ENCODE results near the gene HOXC9. TPM values are rescaled to one million over a fixed set of nuclear protein-coding genes. Genes with fewer than 3 reads are reported as not detected.

The HOXC9 gene
- total and polyA plus RNA-seq, 4 donors, result 0.38 to 9.0 (median 2.6) TPM; not detected in 1

DNA sequence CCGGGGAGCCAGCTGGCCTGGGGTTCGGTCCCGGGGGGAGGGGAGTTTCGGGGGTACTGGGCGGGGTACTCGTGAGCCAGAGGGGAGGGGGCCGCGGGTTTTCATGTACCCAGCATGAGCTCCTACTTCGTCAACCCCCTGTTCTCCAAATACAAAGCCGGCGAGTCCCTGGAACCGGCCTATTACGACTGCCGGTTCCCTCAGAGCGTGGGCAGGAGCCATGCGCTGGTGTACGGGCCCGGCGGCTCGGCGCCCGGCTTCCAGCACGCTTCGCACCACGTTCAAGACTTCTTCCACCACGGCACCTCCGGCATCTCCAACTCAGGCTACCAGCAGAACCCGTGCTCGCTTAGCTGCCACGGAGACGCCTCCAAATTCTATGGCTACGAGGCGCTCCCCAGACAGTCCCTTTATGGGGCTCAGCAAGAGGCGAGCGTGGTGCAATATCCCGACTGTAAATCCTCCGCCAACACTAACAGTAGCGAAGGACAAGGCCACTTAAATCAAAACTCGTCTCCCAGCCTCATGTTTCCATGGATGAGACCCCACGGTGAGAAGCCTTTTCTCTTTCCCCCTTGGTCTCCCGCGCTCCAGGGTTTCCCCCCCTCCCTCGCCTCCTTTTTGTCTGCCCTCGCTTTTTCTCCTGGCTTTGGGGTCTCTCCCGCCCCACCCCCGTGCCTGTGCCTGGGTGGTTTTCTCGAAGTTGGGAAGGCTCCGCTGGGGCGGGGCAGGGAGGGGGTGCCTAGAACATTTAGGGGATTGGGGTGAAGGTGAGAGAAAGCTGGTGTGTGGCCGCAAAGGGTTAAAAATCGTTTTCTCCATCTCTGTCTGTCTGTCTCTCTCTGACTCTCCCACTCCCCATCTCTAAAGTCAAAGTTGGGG is 9.5 kb downstream of the HOXC9 start:
- no peaks in the 10 kb centered on the region for H3K36me3 ChIP-seq (ENCODE audit: control insufficient read depth in 1 of 2, insufficient read depth in 2 of 2, low read length in 1 of 2)
- no peaks in the 10 kb centered on the region for H3K9me3 ChIP-seq (ENCODE audit: control insufficient read depth, low read length)
- 6% methylated on average over 49 to 51 of the region's 51 CpGs for WGBS, 2 donors
- intact Hi-C loops (cut with DNase I), result loop anchor here in 1 of 2 donors (5.0 kb wide), 1 partner anchor 198 kb away; no protein-coding TSS in a partner anchor
- H3K4me1 ChIP-seq (ENCODE audit: control insufficient read depth in 1 of 2, insufficient read depth in 2 of 2, low read length in 2 of 2), result no peaks in the 10 kb centered on the region
- no peak overlapping the region for H3K27ac ChIP-seq (ENCODE audit: low read depth in 1 of 2, low read length in 2 of 2)
- H3K4me3 ChIP-seq (ENCODE audit: low read length in 2 of 2), result peak overlapping the region; percentile 3 to 36
- DNase-seq, result peak; percentile 59 to 85
- ATAC-seq (ENCODE audit: low FRiP score), result no peak
- H3K27me3 ChIP-seq (ENCODE audit: control insufficient read depth in 1 of 2, insufficient read depth in 2 of 2, low read length in 1 of 2), result no peaks in the 10 kb centered on the region

DNA sequence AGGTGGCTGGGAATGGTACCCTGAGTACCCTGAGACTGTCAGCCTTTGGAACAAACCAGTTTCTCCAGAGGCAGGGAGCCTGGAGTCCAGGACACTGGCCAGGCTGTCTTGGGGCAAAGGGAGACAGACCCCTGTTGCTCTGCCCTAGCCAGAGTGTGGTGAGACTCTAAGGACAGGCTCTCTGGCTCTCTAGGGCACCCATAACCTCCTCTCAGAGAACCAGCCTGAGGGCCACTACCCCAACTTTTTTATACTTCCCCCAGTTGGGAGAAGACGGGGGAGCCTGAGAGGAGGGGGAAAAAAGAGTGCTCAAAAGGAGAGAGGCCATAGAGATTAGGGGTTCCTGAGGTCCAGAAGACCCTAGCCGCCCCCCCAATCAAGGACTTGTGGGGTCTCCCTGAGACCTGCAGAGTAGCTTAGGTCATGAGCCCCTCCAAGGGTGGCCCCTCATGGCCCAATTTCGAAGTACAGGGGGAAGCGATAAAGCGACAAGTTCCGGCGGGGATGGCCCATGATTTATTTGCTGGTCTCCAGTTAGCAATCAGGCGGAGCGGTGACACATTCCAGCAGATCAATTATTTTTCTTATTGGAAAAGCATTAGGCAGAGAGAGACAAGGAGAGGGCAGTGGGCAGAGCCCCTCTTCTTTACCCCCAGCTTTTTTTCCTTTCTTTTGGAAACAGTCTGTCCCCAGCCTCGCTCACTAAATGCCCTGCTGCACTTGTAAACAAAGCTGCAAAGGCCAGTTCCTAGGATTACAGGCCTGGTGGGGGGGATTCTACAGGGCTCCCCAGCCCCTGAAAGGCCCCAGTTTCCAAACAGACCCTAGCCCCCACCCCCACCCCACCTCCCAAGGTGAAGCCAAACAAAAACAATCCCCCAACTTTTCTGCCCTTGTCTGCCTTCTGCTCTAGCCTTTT is 10.4 kb downstream of the HOXC9 start:
- Histone ChIP-seq H3K9me3 (ENCODE audit: control insufficient read depth, low read length) (no peaks in the 10 kb centered on the region), H3K27me3 (ENCODE audit: control insufficient read depth in 1 of 2, insufficient read depth in 2 of 2, low read length in 1 of 2) (no peaks in the 10 kb centered on the region), H3K27ac (ENCODE audit: low read depth in 1 of 2, low read length in 2 of 2) (no peak overlapping the region), H3K36me3 (ENCODE audit: control insufficient read depth in 1 of 2, insufficient read depth in 2 of 2, low read length in 1 of 2) (no peaks in the 10 kb centered on the region), H3K4me1 (ENCODE audit: control insufficient read depth in 1 of 2, insufficient read depth in 2 of 2, low read length in 2 of 2) (no peaks in the 10 kb centered on the region), H3K4me3 (ENCODE audit: low read length in 2 of 2) (no peak overlapping the region)
- intact Hi-C loops (cut with DNase I), result no loop called here
- 59 to 67% methylated on average over 10 of the region's 10 CpGs for whole genome bisulfite sequencing, 2 donors
- ATAC-seq (ENCODE audit: low FRiP score) (no peak), DNase-seq (peak in 1 of 2 donors; percentile 34)

DNA sequence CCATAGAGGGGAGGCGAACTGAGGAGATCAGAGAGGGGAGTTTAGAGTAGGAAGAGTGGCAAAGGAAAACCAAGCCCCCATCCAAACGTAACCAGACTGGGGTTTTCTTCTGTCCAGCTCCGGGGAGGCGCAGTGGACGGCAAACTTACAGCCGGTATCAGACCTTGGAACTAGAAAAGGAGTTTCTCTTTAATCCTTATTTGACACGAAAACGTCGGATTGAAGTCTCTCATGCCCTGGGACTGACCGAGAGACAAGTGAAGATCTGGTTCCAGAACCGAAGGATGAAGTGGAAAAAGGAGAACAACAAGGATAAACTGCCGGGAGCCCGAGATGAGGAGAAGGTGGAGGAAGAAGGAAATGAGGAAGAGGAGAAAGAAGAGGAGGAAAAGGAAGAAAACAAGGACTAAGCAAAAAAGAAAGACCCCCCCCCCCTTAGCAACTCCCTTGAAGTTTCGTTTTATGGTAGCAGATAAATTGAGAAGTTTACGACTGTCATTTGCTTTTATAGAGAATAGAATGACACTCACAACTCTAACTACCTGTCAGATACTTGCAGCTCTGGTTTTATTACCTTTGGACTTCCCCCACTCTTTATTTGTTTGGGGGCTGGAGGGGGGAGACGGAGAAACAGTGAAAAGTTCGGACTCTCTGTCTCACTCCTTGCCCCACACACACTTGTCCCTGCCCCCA is 11.2 kb downstream of the HOXC9 start:
- Histone ChIP-seq H3K4me1 (ENCODE audit: control insufficient read depth in 1 of 2, insufficient read depth in 2 of 2, low read length in 2 of 2) (no peaks in the 10 kb centered on the region), H3K4me3 (ENCODE audit: low read length in 2 of 2) (no peak overlapping the region), H3K36me3 (ENCODE audit: control insufficient read depth in 1 of 2, insufficient read depth in 2 of 2, low read length in 1 of 2) (no peaks in the 10 kb centered on the region), H3K9me3 (ENCODE audit: control insufficient read depth, low read length) (no peaks in the 10 kb centered on the region), H3K27me3 (ENCODE audit: control insufficient read depth in 1 of 2, insufficient read depth in 2 of 2, low read length in 1 of 2) (no peaks in the 10 kb centered on the region), H3K27ac (ENCODE audit: low read depth in 1 of 2, low read length in 2 of 2) (no peak overlapping the region)
- intact Hi-C loops (cut with DNase I), result no loop called here
- 54 to 64% methylated on average over 17 of the region's 17 CpGs for WGBS, 2 donors
- no peak for ATAC-seq (ENCODE audit: low FRiP score)
- DNase-seq, result peak in 1 of 2 donors; percentile 20

DNA sequence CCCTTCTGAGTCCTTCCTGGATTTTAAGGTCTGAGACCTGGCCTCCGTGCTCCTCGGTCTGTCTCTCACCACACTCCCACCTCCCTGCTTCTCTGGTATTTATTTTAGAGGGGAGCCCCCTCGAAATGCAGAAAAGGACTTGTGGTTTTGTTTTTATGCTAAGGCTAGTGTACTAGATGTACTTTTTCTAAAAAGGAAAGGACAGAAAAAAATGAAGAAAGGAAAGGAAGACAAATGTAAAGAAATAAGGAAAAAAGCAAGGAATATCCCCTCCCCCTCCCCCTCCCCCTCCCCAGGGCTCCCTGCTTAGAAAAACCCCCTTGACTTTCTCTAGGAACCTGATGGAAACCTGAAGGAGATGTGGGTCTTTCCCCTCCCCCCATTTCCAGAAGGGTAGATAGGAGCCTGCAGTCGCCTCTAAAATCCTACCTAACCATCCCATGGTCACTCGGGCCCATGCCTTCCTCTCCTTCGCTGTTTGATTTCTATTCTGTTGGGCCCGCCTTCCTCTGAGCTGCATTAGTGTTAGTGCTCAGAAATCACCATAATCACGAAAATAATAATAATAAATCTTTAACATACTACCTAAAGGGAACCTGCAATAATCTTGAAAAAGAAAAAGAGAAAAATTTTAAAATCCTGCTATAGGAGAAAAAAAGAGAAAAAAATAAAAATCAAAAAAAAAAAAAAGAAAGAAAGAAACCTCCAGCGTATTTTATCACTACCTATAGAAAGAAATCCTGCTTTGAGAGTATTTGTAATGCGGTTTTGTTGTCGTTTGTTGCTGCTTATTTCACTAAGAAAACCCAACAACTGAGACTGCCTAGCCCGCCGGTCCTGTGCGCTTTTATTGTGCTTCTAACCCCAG is 11.9 kb downstream of the HOXC9 start:
- DNase-seq (no peak), ATAC-seq (ENCODE audit: low FRiP score) (no peak)
- H3K9me3 ChIP-seq (ENCODE audit: control insufficient read depth, low read length), result no peaks in the 10 kb centered on the region
- intact Hi-C loops (cut with DNase I), result no loop called here
- no peaks in the 10 kb centered on the region for H3K36me3 ChIP-seq (ENCODE audit: control insufficient read depth in 1 of 2, insufficient read depth in 2 of 2, low read length in 1 of 2)
- 66 to 77% methylated on average over 14 of the region's 14 CpGs for WGBS, 2 donors
- no peak overlapping the region for H3K4me3 ChIP-seq (ENCODE audit: low read length in 2 of 2)
- no peaks in the 10 kb centered on the region for H3K4me1 ChIP-seq (ENCODE audit: control insufficient read depth in 1 of 2, insufficient read depth in 2 of 2, low read length in 2 of 2)
- no peaks in the 10 kb centered on the region for H3K27me3 ChIP-seq (ENCODE audit: control insufficient read depth in 1 of 2, insufficient read depth in 2 of 2, low read length in 1 of 2)
- no peak overlapping the region for H3K27ac ChIP-seq (ENCODE audit: low read depth in 1 of 2, low read length in 2 of 2)

DNA sequence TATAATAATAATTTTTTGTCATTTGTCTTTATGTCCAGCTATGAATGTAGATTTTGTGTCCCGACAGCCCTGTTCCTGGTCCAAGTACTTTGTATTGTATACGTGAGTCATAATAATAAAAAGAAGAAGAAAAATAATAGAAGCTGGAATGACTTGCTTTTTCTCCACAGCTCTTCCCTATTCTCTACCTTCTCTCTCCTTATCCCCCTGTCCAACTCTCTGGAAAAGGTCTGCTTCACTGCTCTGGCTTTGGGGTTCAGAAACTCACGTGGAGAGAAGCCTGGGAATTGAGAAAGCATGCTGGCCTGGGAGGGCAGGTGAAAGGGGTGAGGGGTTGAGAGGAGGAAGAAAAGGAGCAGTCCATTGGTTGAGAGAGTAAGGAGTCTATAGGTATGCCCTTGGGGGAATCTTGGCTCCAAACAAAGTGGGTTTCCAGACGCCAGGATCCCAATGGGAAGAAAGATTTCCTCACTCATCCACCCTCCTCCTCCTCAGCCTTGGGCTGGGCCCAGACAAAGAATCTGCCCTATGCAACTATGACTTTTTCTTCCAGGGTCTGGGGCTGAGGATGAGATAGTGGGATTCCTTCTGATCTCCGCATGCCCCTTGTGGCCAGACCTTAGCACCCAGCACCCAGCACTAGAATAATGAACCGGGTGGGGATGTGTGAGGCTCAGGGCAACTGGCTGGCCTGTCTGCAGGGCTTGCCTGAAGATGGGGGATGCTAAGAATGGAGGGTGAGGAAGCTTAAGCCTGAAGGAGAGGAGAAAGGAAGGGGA is 12.9 kb downstream of the HOXC9 start:
- ATAC-seq (ENCODE audit: low FRiP score), result no peak
- WGBS, 2 donors, result 68 to 71% methylated on average over 6 of the region's 6 CpGs
- no peak overlapping the region for H3K4me3 ChIP-seq (ENCODE audit: low read length in 2 of 2)
- intact Hi-C loops (cut with DNase I), result no loop called here
- no peaks in the 10 kb centered on the region for H3K27me3 ChIP-seq (ENCODE audit: control insufficient read depth in 1 of 2, insufficient read depth in 2 of 2, low read length in 1 of 2)
- H3K4me1 ChIP-seq (ENCODE audit: control insufficient read depth in 1 of 2, insufficient read depth in 2 of 2, low read length in 2 of 2), result no peaks in the 10 kb centered on the region
- H3K27ac ChIP-seq (ENCODE audit: low read depth in 1 of 2, low read length in 2 of 2), result no peak overlapping the region
- no peaks in the 10 kb centered on the region for H3K36me3 ChIP-seq (ENCODE audit: control insufficient read depth in 1 of 2, insufficient read depth in 2 of 2, low read length in 1 of 2)
- H3K9me3 ChIP-seq (ENCODE audit: control insufficient read depth, low read length), result no peaks in the 10 kb centered on the region
- peak in 1 of 2 donors; percentile 24 for DNase-seq

DNA sequence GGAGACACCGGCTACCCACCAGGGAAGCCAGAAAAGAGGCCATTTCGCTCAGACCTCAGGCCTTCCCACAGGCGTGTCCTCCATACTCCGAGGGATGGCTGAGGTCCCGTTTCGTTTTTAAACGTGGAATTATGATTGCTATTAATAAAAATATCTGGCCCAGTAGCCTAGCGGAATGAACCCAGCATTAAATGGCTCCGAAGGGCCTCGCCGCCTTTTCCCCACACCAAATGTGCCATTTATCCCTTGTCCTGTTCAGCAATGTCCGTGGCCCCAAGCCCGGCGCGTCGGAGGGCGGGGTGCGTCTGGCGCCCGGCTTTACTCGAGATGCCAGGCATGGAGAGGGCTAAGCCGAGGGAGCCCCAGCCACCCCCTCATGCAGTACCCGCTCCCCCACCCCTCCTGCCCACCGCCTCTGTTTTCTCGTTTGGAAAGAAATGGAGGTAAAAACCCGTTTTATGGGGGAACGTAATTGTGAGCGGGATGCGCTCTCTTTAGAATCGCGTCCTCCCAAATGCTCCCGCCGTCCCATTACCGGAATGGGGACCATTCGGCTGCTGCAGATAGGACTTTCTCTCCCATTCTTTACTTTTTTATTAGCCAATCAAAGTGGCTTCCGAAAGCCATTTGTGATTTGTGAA is 14.5 kb downstream of the HOXC9 start:
- peak overlapping the region in 1 of 2 donors; percentile 32 for H3K27ac ChIP-seq (ENCODE audit: low read depth in 1 of 2, low read length in 2 of 2)
- WGBS, 2 donors, result 32 to 48% methylated on average over 36 of the region's 36 CpGs
- no peak overlapping the region for H3K4me3 ChIP-seq (ENCODE audit: low read length in 2 of 2)
- H3K9me3 ChIP-seq (ENCODE audit: control insufficient read depth, low read length), result no peaks in the 10 kb centered on the region
- H3K4me1 ChIP-seq (ENCODE audit: control insufficient read depth in 1 of 2, insufficient read depth in 2 of 2, low read length in 2 of 2), result no peaks in the 10 kb centered on the region
- intact Hi-C loops (cut with DNase I), result no loop called here
- H3K36me3 ChIP-seq (ENCODE audit: control insufficient read depth in 1 of 2, insufficient read depth in 2 of 2, low read length in 1 of 2), result no peaks in the 10 kb centered on the region
- DNase-seq (peak in 1 of 2 donors; percentile 48), ATAC-seq (ENCODE audit: low FRiP score) (no peak)
- no peaks in the 10 kb centered on the region for H3K27me3 ChIP-seq (ENCODE audit: control insufficient read depth in 1 of 2, insufficient read depth in 2 of 2, low read length in 1 of 2)

All from aorta (tissue), 5 donors.